Common myeloid progenitor, CD34-positive (primary cell): ENCODE measurements around the gene NPAS3.

Experiments
- CTCF ChIA-PET: fragments of 350-600 bp; sonication (Branson Sonifier 250); formaldehyde crosslinking; loops from one replicate; lab custom pipeline; 2021; ENCODE audit warnings: antibody characterized with exemption; lab: Charles Lee
- POLR2A ChIA-PET: fragments of 350-600 bp; sonication (Branson Sonifier 250); formaldehyde crosslinking; loops from one replicate; lab custom pipeline; 2021; ENCODE audit warnings: antibody characterized with exemption; lab: Charles Lee
- DNase-seq, 3 donors: peaks; one replicate each; pipeline versions ENCODE4 v3.0.0 to v3.0.0-alpha.2; 2013
- H3K27ac ChIP-seq, 2 experiments: 1 replicate in 1 of 2; 2 replicates in 1 of 2; pipeline ENCODE4 v1.7.0; 2013; ENCODE audit warnings: inconsistent platforms in 2 of 2, low read length in 2 of 2, mild to moderate bottlenecking in 2 of 2, low read depth in 1 of 2, moderate library complexity in 1 of 2; ENCODE audit not compliant: severe bottlenecking in 2 of 2, insufficient read depth in 1 of 2, poor library complexity in 1 of 2
- H3K27me3 ChIP-seq, 5 experiments: replicated peaks in 2 of 5; 1 replicate in 3 of 5; 2 replicates in 2 of 5; pipeline versions ENCODE4 v1.6.1 to v1.7.0; 2013; ENCODE audit warnings: low read length in 4 of 5, mild to moderate bottlenecking in 2 of 5, moderate library complexity in 2 of 5, inconsistent platforms in 1 of 5; ENCODE audit not compliant: insufficient read depth in 5 of 5, control insufficient read depth in 4 of 5
- H3K36me3 ChIP-seq, 4 experiments: 1 replicate in 2 of 4; 2 replicates in 2 of 4; pipeline versions ENCODE4 v1.6.1 to v1.7.0; 2013; ENCODE audit warnings: low read length in 3 of 4, control low read depth in 1 of 4, mild to moderate bottlenecking in 1 of 4; ENCODE audit not compliant: control insufficient read depth in 4 of 4, insufficient read depth in 4 of 4
- H3K4me1 ChIP-seq, 4 experiments: 1 replicate in 3 of 4; 2 replicates in 1 of 4; pipeline versions ENCODE4 v1.6.1 to v1.7.1; 2013; ENCODE audit warnings: low read length in 3 of 4, mild to moderate bottlenecking in 3 of 4, control low read depth in 1 of 4, inconsistent platforms in 1 of 4, moderate library complexity in 1 of 4; ENCODE audit not compliant: control insufficient read depth in 4 of 4, insufficient read depth in 4 of 4; ENCODE audit errors: control extremely low read depth in 1 of 4
- H3K4me3 ChIP-seq, 7 experiments: 1 replicate in 4 of 7; 2 replicates in 3 of 7; pipeline versions ENCODE4 v1.5.1 to v1.7.0; 2013; ENCODE audit warnings: mild to moderate bottlenecking in 7 of 7, low read length in 6 of 7, moderate library complexity in 6 of 7, inconsistent platforms in 2 of 7, low read depth in 2 of 7, control low read depth in 1 of 7; ENCODE audit not compliant: insufficient read depth in 4 of 7, control insufficient read depth in 1 of 7; ENCODE audit errors: extremely low read depth in 1 of 7
- H3K9me3 ChIP-seq, 5 experiments: 1 replicate in 4 of 5; 2 replicates in 1 of 5; pipeline versions ENCODE4 v1.6.1 to v1.7.1; 2013; ENCODE audit warnings: low read length in 4 of 5, mild to moderate bottlenecking in 2 of 5, inconsistent platforms in 1 of 5, low read depth in 1 of 5, moderate library complexity in 1 of 5; ENCODE audit not compliant: control insufficient read depth in 4 of 5, insufficient read depth in 2 of 5; ENCODE audit errors: control extremely low read depth in 1 of 5
- WGBS: methylation state at CpG from one replicate; pipeline ENCODE4 v1.1.5; 2013; ENCODE audit not compliant: insufficient coverage; 5-methylcytosine and 5-hydroxymethylcytosine counted together

NPAS3 gene

GRCh38 chr14:33669111-33669510, 730.4 kb downstream of the NPAS3 start:
- H3K4me3 ChIP-seq = no peak overlapping the region
- WGBS = no CpG with 5 or more reads among the region's 2 CpGs
- no peaks in the 10 kb centered on the region for H3K4me1 ChIP-seq
- H3K9me3 ChIP-seq = no peaks in the 10 kb centered on the region
- ChIA-PET POLR2A (no interaction called here), CTCF (no interaction called here)
- H3K36me3 ChIP-seq = no peaks in the 10 kb centered on the region
- no peak overlapping the region for H3K27ac ChIP-seq
- no peak for DNase-seq
- no peaks in the 10 kb centered on the region for H3K27me3 ChIP-seq

- Histone ChIP-seq H3K9me3 (no peaks in the 10 kb centered on the region), H3K36me3 (no peaks in the 10 kb centered on the region), H3K4me3 (no peak overlapping the region), H3K27ac (no peak overlapping the region), H3K4me1 (no peaks in the 10 kb centered on the region), H3K27me3 (no peaks in the 10 kb centered on the region)
- CTCF ChIA-PET = no interaction called here
- POLR2A ChIA-PET = no interaction called here
- 100% methylated on average over 1 of the region's 5 CpGs for WGBS
- DNase-seq = no peak
Observed at GRCh38 chr14:33670235-33670634, 731.6 kb downstream of the NPAS3 start.

- WGBS = 80% methylated on average over 1 of the region's 1 CpG
Observed at GRCh38 chr14:33671556-33671955, 732.9 kb downstream of the NPAS3 start.

GRCh38 chr14:33674927-33675326, 736.2 kb downstream of the NPAS3 start:
- WGBS = 100% methylated on average over 3 of the region's 5 CpGs
- Histone ChIP-seq H3K36me3 (no peaks in the 10 kb centered on the region), H3K9me3 (no peaks in the 10 kb centered on the region), H3K27me3 (no peaks in the 10 kb centered on the region), H3K27ac (no peak overlapping the region), H3K4me3 (no peak overlapping the region), H3K4me1 (no peaks in the 10 kb centered on the region)
- ChIA-PET POLR2A (no interaction called here), CTCF (interaction anchor here (1.0 to 1.4 kb wide), 2 partner anchors 9 to 118 kb away, joined by 3 to 5 read pairs; no protein-coding TSS in a partner anchor)
- DNase-seq = no peak

More at GRCh38 chr14:33671556-33671955, 732.9 kb downstream of the NPAS3 start:
- Histone ChIP-seq H3K4me1 (no peaks in the 10 kb centered on the region), H3K27ac (no peak overlapping the region), H3K27me3 (no peaks in the 10 kb centered on the region), H3K36me3 (no peaks in the 10 kb centered on the region), H3K9me3 (no peaks in the 10 kb centered on the region), H3K4me3 (no peak overlapping the region)
- ChIA-PET POLR2A (no interaction called here), CTCF (no interaction called here)
- no peak for DNase-seq

- CTCF ChIA-PET = interaction anchor here (1.4 kb wide), 2 partner anchors 8 to 15 kb away, joined by 3 read pairs; no protein-coding TSS in a partner anchor
- H3K4me1 ChIP-seq = no peaks in the 10 kb centered on the region
- H3K9me3 ChIP-seq = no peaks in the 10 kb centered on the region
- 100% methylated on average over 3 of the region's 5 CpGs for WGBS
- POLR2A ChIA-PET = no interaction called here
- no peak overlapping the region for H3K27ac ChIP-seq
- peak overlapping the region in 1 of 7 experiments; percentile 41 for H3K4me3 ChIP-seq
- H3K27me3 ChIP-seq = no peaks in the 10 kb centered on the region
- H3K36me3 ChIP-seq = no peaks in the 10 kb centered on the region
- DNase-seq = no peak
Observed at GRCh38 chr14:33675415-33676130, 736.9 kb downstream of the NPAS3 start.

- ChIA-PET CTCF (interaction anchor here (0.5 to 1.5 kb wide), 4 partner anchors 16 to 294 kb away, joined by 3 to 7 read pairs (median 3); no protein-coding TSS in a partner anchor), POLR2A (no interaction called here)
- H3K27ac ChIP-seq = no peak overlapping the region
- peak; percentile 23 to 58 (median 38) for DNase-seq
- H3K4me3 ChIP-seq = peak overlapping the region in 2 of 7 experiments; percentile 41 to 60
- no peaks in the 10 kb centered on the region for H3K27me3 ChIP-seq
- WGBS = 41% methylated on average over 6 of the region's 7 CpGs
- no peaks in the 10 kb centered on the region for H3K9me3 ChIP-seq
- H3K4me1 ChIP-seq = no peaks in the 10 kb centered on the region
- H3K36me3 ChIP-seq = no peaks in the 10 kb centered on the region
Observed at GRCh38 chr14:33676135-33676566, 737.5 kb downstream of the NPAS3 start.

GRCh38 chr14:33676891-33677290, 738.2 kb downstream of the NPAS3 start:
- 100% methylated on average over 5 of the region's 5 CpGs for WGBS
- Histone ChIP-seq H3K9me3 (no peaks in the 10 kb centered on the region), H3K4me1 (no peaks in the 10 kb centered on the region), H3K4me3 (no peak overlapping the region), H3K27me3 (no peaks in the 10 kb centered on the region), H3K36me3 (no peaks in the 10 kb centered on the region), H3K27ac (no peak overlapping the region)
- ChIA-PET POLR2A (no interaction called here), CTCF (interaction anchor here (1.1 to 1.5 kb wide), 2 partner anchors 116 to 295 kb away, joined by 3 to 7 read pairs; no protein-coding TSS in a partner anchor)
- no peak for DNase-seq
